Right lobe of liver (tissue), 4 donors: ENCODE measurements around the gene CTIF.

ENCODE experiments used
- CTCF ChIP-seq, 4 donors: fragments of 200-600 bp in 3 of 4; fragments of 450-650 bp in 1 of 4; IDR thresholded peaks; one replicate each; pipeline versions ENCODE4 v1.5.1 to v1.8.0; 2016 to 2022; ENCODE audit warnings: antibody characterized with exemption in 4 of 4, mild to moderate bottlenecking in 2 of 4
- POLR2A ChIP-seq: fragments of 450-650 bp; IDR thresholded peaks from one replicate; pipeline ENCODE4 v1.6.1; 2017; ENCODE audit warnings: antibody characterized with exemption, mild to moderate bottlenecking
- donor health status: DM: no; HTN: no; CAD: no.
- donor health status: DM: no; HTN: no; CAD: no.
- donor health status: DM: no; HTN: yes; CAD: no.

GRCh38 chr18:48852292-48852691 lies 313.5 kb downstream of the CTIF start:
- TF ChIP-seq POLR2A (no peak), CTCF (IDR thresholded peaks at IDR 0.05) (no peak)
